A549 (cell line): ENCODE data around the gene HOXC13.

Source experiments
- HEYL ChIP-seq: fragments of 250-450 bp; sonication (Bioruptor Pico); IDR thresholded peaks from 2 replicates; pipeline ENCODE4 v1.8.0; 2021; ENCODE audit warnings: mild to moderate bottlenecking, moderate library complexity
- HMGXB4 ChIP-seq: fragments of 250-450 bp; sonication (Bioruptor Pico); IDR thresholded peaks from 2 replicates; pipeline ENCODE4 v1.5.0; 2021; ENCODE audit warnings: mild to moderate bottlenecking, moderate library complexity, borderline replicate concordance
- TF ChIP-seq, protein P1 (sequence below): fragments of >200 bp; sonication (Bioruptor Twin); formaldehyde crosslinking; IDR thresholded peaks from 3 replicates; pipeline ENCODE4 v1.5.1; 2016

DNA sequence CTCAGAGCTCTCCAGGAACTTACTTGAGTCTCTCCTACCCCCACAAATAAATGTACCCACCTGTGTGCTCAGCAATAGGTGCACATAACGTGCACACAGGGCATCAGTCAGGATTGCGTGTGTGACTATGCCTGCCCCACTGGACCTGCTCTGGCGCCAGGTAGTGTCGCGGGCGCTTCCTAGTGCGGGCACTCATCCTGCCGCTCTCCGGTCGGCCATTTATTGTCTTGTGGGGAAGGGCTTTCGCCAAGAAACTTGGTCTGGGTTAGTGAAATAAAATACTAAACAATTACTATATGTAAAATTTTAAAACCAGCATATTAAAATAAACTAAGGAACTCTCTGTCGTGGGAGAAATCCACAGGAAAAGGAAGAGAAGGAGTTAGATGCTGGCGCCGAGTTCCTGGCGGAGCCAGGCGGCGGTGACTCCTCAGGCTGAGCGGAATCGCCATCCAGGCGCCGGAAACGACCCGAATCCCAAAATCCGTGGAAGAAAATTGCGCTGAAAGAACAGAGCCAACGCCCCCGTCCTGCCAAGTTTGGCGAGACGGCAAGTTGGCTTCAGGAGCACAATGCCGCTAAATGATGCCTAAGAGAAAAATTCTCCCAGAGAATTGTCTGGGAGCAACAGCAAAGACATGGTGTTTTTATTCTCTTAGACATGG is 7.9 kb upstream of the HOXC13 start:
- no peak for TF ChIP-seq HMGXB4 (CRISPR knock-in tag)
- TF ChIP-seq HEYL = no peak
- TF ChIP-seq, protein P1, sequence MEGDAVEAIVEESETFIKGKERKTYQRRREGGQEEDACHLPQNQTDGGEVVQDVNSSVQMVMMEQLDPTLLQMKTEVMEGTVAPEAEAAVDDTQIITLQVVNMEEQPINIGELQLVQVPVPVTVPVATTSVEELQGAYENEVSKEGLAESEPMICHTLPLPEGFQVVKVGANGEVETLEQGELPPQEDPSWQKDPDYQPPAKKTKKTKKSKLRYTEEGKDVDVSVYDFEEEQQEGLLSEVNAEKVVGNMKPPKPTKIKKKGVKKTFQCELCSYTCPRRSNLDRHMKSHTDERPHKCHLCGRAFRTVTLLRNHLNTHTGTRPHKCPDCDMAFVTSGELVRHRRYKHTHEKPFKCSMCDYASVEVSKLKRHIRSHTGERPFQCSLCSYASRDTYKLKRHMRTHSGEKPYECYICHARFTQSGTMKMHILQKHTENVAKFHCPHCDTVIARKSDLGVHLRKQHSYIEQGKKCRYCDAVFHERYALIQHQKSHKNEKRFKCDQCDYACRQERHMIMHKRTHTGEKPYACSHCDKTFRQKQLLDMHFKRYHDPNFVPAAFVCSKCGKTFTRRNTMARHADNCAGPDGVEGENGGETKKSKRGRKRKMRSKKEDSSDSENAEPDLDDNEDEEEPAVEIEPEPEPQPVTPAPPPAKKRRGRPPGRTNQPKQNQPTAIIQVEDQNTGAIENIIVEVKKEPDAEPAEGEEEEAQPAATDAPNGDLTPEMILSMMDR = no peak
